BLaER1 treated with 17β-estradiol and CSF1 and Interleukin-3, amounts not matched to agents 10 nM and 100 nM (cell line): ENCODE results near the gene MYADML2.
A peak's percentile ranks its signal among the peaks of the same experiment; 100 is the strongest.

Source experiments
- H3K27ac ChIP-seq, 11 experiments: shearing (Covaris generic); formaldehyde crosslinking; 2 replicates each; pipeline ENCODE4 v1.8.1; 2022
- H3K27me3 ChIP-seq, 11 experiments: shearing (Covaris generic); formaldehyde crosslinking; 2 replicates each; pipeline ENCODE4 v1.8.1; 2022
- H3K36me3 ChIP-seq, 11 experiments: shearing (Covaris generic); formaldehyde crosslinking; 2 replicates each; pipeline ENCODE4 v1.8.1; 2022
- H3K4me1 ChIP-seq, 10 experiments: shearing (Covaris generic); formaldehyde crosslinking; 2 replicates each; pipeline ENCODE4 v1.8.1; 2022
- H3K4me2 ChIP-seq, 11 experiments: shearing (Covaris generic); formaldehyde crosslinking; 2 replicates each; pipeline ENCODE4 v1.8.1; 2022
- H3K4me3 ChIP-seq, 10 experiments: shearing (Covaris generic); formaldehyde crosslinking; 2 replicates each; pipeline ENCODE4 v1.8.1; 2022
- H3K9ac ChIP-seq, 11 experiments: shearing (Covaris generic); formaldehyde crosslinking; 2 replicates each; pipeline ENCODE4 v1.8.1; 2022
- H3K9me3 ChIP-seq, 11 experiments: shearing (Covaris generic); formaldehyde crosslinking; replicated peaks in 1 of 11; 2 replicates each; pipeline ENCODE4 v1.8.1; 2022
- H4K20me1 ChIP-seq, 11 experiments: shearing (Covaris generic); formaldehyde crosslinking; 2 replicates each; pipeline ENCODE4 v1.8.1; 2022
- Cebpa-rat ChIP-seq, 11 experiments: shearing (Covaris generic); IDR thresholded peaks; 2 replicates each; pipeline ENCODE4 v1.8.1; 2022

The MYADML2 gene

GRCh38 chr17:81909966-81910839 lies 36.8 kb downstream of the MYADML2 start:
- Histone ChIP-seq H3K27ac (peak overlapping the region in 9 of 11 experiments; percentile 35 to 63 (median 56); a peak in 16 of 22 replicates), H3K4me3 (peak overlapping the region; percentile 69 to 95 (median 86)), H3K4me2 (peak overlapping the region; percentile 82 to 100 (median 96)), H3K9me3 (no peaks in the 10 kb centered on the region), H3K9ac (peak overlapping the region; percentile 71 to 88 (median 82)), H4K20me1 (peaks cover 34 to 95% (median 79%) of the 10 kb centered on the region in 11 experiments), H3K36me3 (peaks cover 48 to 81% (median 69%) of the 10 kb centered on the region in 11 experiments), H3K4me1 (peaks cover 13 to 59% (median 39%) of the 10 kb centered on the region in 10 experiments), H3K27me3 (no peaks in the 10 kb centered on the region)
- TF ChIP-seq Cebpa-rat (IDR thresholded peaks at IDR 0.05): no peak

- no peak for TF ChIP-seq Cebpa-rat (IDR thresholded peaks at IDR 0.05)
- peaks cover 42 to 81% (median 62%) of the 10 kb centered on the region in 11 experiments for H3K36me3 ChIP-seq
- H3K4me2 ChIP-seq: peak overlapping the region; percentile 82 to 100 (median 96); a peak in 17 of 22 replicates
- peaks cover 20 to 64% (median 48%) of the 10 kb centered on the region in 10 experiments for H3K4me1 ChIP-seq
- H3K9me3 ChIP-seq: no peaks in the 10 kb centered on the region
- no peak overlapping the region for H3K27ac ChIP-seq
- H3K9ac ChIP-seq: peak overlapping the region in 7 of 11 experiments; percentile 77 to 88 (median 84); a peak in 8 of 22 replicates
- H3K4me3 ChIP-seq: no peak overlapping the region
- H3K27me3 ChIP-seq: peaks cover 0 to 7% (median 3%) of the 10 kb centered on the region in 11 experiments; a peak in 9 of 22 replicates
- H4K20me1 ChIP-seq: peaks cover 29 to 95% (median 79%) of the 10 kb centered on the region in 11 experiments; a peak in 21 of 22 replicates
These were observed 37.8 kb downstream of the MYADML2 start for GRCh38 chr17:81909231-81909630.

GRCh38 chr17:81908793-81909192 lies 38.2 kb downstream of the MYADML2 start:
- Histone ChIP-seq H4K20me1 (peaks cover 26 to 95% (median 79%) of the 10 kb centered on the region in 11 experiments; a peak in 21 of 22 replicates), H3K9me3 (no peaks in the 10 kb centered on the region), H3K36me3 (peaks cover 42 to 81% (median 61%) of the 10 kb centered on the region in 11 experiments), H3K27me3 (peaks cover 2 to 11% (median 8%) of the 10 kb centered on the region in 11 experiments; a peak in 21 of 22 replicates), H3K4me3 (no peak overlapping the region), H3K4me2 (peak overlapping the region in 3 of 11 experiments; percentile 15 to 100 (median 100); a peak in 4 of 22 replicates), H3K27ac (no peak overlapping the region), H3K4me1 (peaks cover 20 to 67% (median 49%) of the 10 kb centered on the region in 10 experiments), H3K9ac (peak overlapping the region in 2 of 11 experiments; percentile 10 to 85; a peak in 2 of 22 replicates)
- no peak for TF ChIP-seq Cebpa-rat (IDR thresholded peaks at IDR 0.05)

GRCh38 chr17:81907219-81908145 lies 39.6 kb downstream of the MYADML2 start:
- no peak for TF ChIP-seq Cebpa-rat (IDR thresholded peaks at IDR 0.05)
- Histone ChIP-seq H3K9me3 (no peaks in the 10 kb centered on the region), H3K4me2 (peak overlapping the region in 4 of 11 experiments; percentile 9 to 28 (median 16); a peak in 5 of 22 replicates), H4K20me1 (peaks cover 13 to 95% (median 80%) of the 10 kb centered on the region in 11 experiments; a peak in 21 of 22 replicates), H3K9ac (peak overlapping the region in 1 of 11 experiments; percentile 9; a peak in 1 of 22 replicates), H3K27ac (no peak overlapping the region), H3K4me1 (peaks cover 25 to 71% (median 54%) of the 10 kb centered on the region in 10 experiments), H3K27me3 (peaks cover 15 to 24% (median 21%) of the 10 kb centered on the region in 11 experiments), H3K4me3 (no peak overlapping the region), H3K36me3 (peaks cover 37 to 79% (median 58%) of the 10 kb centered on the region in 11 experiments)

- Histone ChIP-seq H3K4me3 (no peak overlapping the region), H3K4me2 (0 out of 22 replicates have a peak overlapping the region, but pooled peaks of 1 of the 11 experiments have one; percentile 21), H3K9ac (no peak overlapping the region), H3K9me3 (no peaks in the 10 kb centered on the region), H3K27me3 (peaks cover 24 to 33% (median 29%) of the 10 kb centered on the region in 11 experiments), H3K27ac (no peak overlapping the region), H3K36me3 (peaks cover 29 to 70% (median 51%) of the 10 kb centered on the region in 11 experiments; a peak in 21 of 22 replicates), H3K4me1 (peaks cover 30 to 68% (median 52%) of the 10 kb centered on the region in 10 experiments), H4K20me1 (peaks cover 5 to 95% (median 80%) of the 10 kb centered on the region in 11 experiments; a peak in 21 of 22 replicates)
- no peak for TF ChIP-seq Cebpa-rat (IDR thresholded peaks at IDR 0.05)
These were observed 40.4 kb downstream of the MYADML2 start for GRCh38 chr17:81906476-81907218.

GRCh38 chr17:81905993-81906392 lies 41.0 kb downstream of the MYADML2 start:
- Histone ChIP-seq H4K20me1 (peaks cover 4 to 100% (median 85%) of the 10 kb centered on the region in 11 experiments; a peak in 20 of 22 replicates), H3K4me2 (no peak overlapping the region), H3K27ac (no peak overlapping the region), H3K4me1 (peaks cover 30 to 66% (median 51%) of the 10 kb centered on the region in 10 experiments), H3K27me3 (peaks cover 30 to 39% (median 36%) of the 10 kb centered on the region in 11 experiments), H3K36me3 (peaks cover 29 to 75% (median 56%) of the 10 kb centered on the region in 11 experiments; a peak in 21 of 22 replicates), H3K9me3 (no peaks in the 10 kb centered on the region), H3K4me3 (no peak overlapping the region), H3K9ac (no peak overlapping the region)
- TF ChIP-seq Cebpa-rat (IDR thresholded peaks at IDR 0.05): no peak

- peaks cover 36 to 45% (median 41%) of the 10 kb centered on the region in 11 experiments for H3K27me3 ChIP-seq
- no peak overlapping the region for H3K27ac ChIP-seq
- peaks cover 7 to 100% (median 87%) of the 10 kb centered on the region in 11 experiments; a peak in 20 of 22 replicates for H4K20me1 ChIP-seq
- no peak overlapping the region; a peak in 2 of 22 replicates for H3K9ac ChIP-seq
- H3K4me1 ChIP-seq: peaks cover 29 to 63% (median 47%) of the 10 kb centered on the region in 10 experiments
- no peaks in the 10 kb centered on the region for H3K9me3 ChIP-seq
- no peak overlapping the region for H3K4me3 ChIP-seq
- peaks cover 32 to 81% (median 61%) of the 10 kb centered on the region in 11 experiments for H3K36me3 ChIP-seq
- peak overlapping the region; percentile 15 to 72 (median 64); a peak in 20 of 22 replicates for H3K4me2 ChIP-seq
- no peak for TF ChIP-seq Cebpa-rat (IDR thresholded peaks at IDR 0.05)
These were observed 41.6 kb downstream of the MYADML2 start for GRCh38 chr17:81905424-81905875.
